Measurements from ENCODE around the gene CHCHD3. TPM values are rescaled to one million over a fixed set of nuclear protein-coding genes. Genes with fewer than 3 reads are reported as not detected.
"Not testable (repeated sequence)": the region's sequence is repeated elsewhere in the genome, so short reads cannot be mapped to it uniquely, and the experiment has no call there.

The CHCHD3 gene
- total RNA-seq, 2 donors from 2014 or later: 29.8 to 33.0 TPM

GRCh38 chr7:132969520-132969919 is 112.4 kb downstream of the CHCHD3 start:
- ATAC-seq (no peak), DNase-seq (no peak)
- Mint-ChIP-seq H3K27ac (no peak overlapping the region), H3K27me3 (no peaks in the 10 kb centered on the region), H3K36me3 (ENCODE audit: low read depth) (peaks cover 16% of the 10 kb centered on the region), H3K4me1 (peaks cover 17% of the 10 kb centered on the region), H3K4me3 (no peak overlapping the region)
- H3K9me3 ChIP-seq (ENCODE audit: control insufficient read depth, low read length, poor library complexity, severe bottlenecking): no peaks in the 10 kb centered on the region

- peaks cover 17% of the 10 kb centered on the region for H3K4me1 Mint-ChIP-seq
- ATAC-seq; H3K9me3 ChIP-seq (ENCODE audit: control insufficient read depth, low read length, poor library complexity, severe bottlenecking); DNase-seq; H3K27me3 Mint-ChIP-seq; H3K27ac Mint-ChIP-seq; H3K4me3 Mint-ChIP-seq; H3K36me3 Mint-ChIP-seq (ENCODE audit: low read depth): not testable (repeated sequence)
Measured at GRCh38 chr7:132967470-132967848, 114.4 kb downstream of the CHCHD3 start.

- no peaks in the 10 kb centered on the region for H3K9me3 ChIP-seq (ENCODE audit: control insufficient read depth, low read length, poor library complexity, severe bottlenecking)
- Mint-ChIP-seq H3K4me3 (no peak overlapping the region), H3K36me3 (ENCODE audit: low read depth) (peaks cover 7% of the 10 kb centered on the region), H3K27ac (no peak overlapping the region), H3K4me1 (peaks cover 17% of the 10 kb centered on the region), H3K27me3 (no peaks in the 10 kb centered on the region)
- DNase-seq (no peak), ATAC-seq (no peak)
Measured at GRCh38 chr7:132966754-132967469, 115.0 kb downstream of the CHCHD3 start.

GRCh38 chr7:132965951-132966350 is 115.9 kb downstream of the CHCHD3 start:
- Mint-ChIP-seq H3K4me1 (peaks cover 17% of the 10 kb centered on the region), H3K36me3 (ENCODE audit: low read depth) (peaks cover 7% of the 10 kb centered on the region), H3K4me3 (no peak overlapping the region), H3K27ac (no peak overlapping the region), H3K27me3 (no peaks in the 10 kb centered on the region)
- H3K9me3 ChIP-seq (ENCODE audit: control insufficient read depth, low read length, poor library complexity, severe bottlenecking): no peaks in the 10 kb centered on the region
- ATAC-seq: no peak
- no peak for DNase-seq

GRCh38 chr7:132964876-132965275 is 117.0 kb downstream of the CHCHD3 start:
- Mint-ChIP-seq H3K4me3 (no peak overlapping the region), H3K27ac (no peak overlapping the region), H3K4me1 (peaks cover 16% of the 10 kb centered on the region), H3K27me3 (no peaks in the 10 kb centered on the region), H3K36me3 (ENCODE audit: low read depth) (peaks cover 7% of the 10 kb centered on the region)
- ATAC-seq (no peak), DNase-seq (no peak)
- no peaks in the 10 kb centered on the region for H3K9me3 ChIP-seq (ENCODE audit: control insufficient read depth, low read length, poor library complexity, severe bottlenecking)

GRCh38 chr7:132959891-132960290 is 122.0 kb downstream of the CHCHD3 start:
- peaks cover 5% of the 10 kb centered on the region for H3K4me1 Mint-ChIP-seq
- ATAC-seq: no peak
- no peaks in the 10 kb centered on the region for H3K27me3 Mint-ChIP-seq
- H3K4me3 Mint-ChIP-seq: no peak overlapping the region
- DNase-seq: no peak
- peaks cover 2% of the 10 kb centered on the region for H3K36me3 Mint-ChIP-seq (ENCODE audit: low read depth)
- no peak overlapping the region for H3K27ac Mint-ChIP-seq
- no peaks in the 10 kb centered on the region for H3K9me3 ChIP-seq (ENCODE audit: control insufficient read depth, low read length, poor library complexity, severe bottlenecking)

- DNase-seq (no peak), ATAC-seq (no peak)
- peaks cover 4% of the 10 kb centered on the region for H3K36me3 Mint-ChIP-seq (ENCODE audit: low read depth)
- peaks cover 5% of the 10 kb centered on the region for H3K4me1 Mint-ChIP-seq
- H3K9me3 ChIP-seq (ENCODE audit: control insufficient read depth, low read length, poor library complexity, severe bottlenecking): no peaks in the 10 kb centered on the region
- H3K27me3 Mint-ChIP-seq: no peaks in the 10 kb centered on the region
- H3K4me3 Mint-ChIP-seq: no peak overlapping the region
- no peak overlapping the region for H3K27ac Mint-ChIP-seq
Measured at GRCh38 chr7:132956556-132956955, 125.3 kb downstream of the CHCHD3 start.

- no peak overlapping the region for H3K4me3 Mint-ChIP-seq
- ATAC-seq (no peak), DNase-seq (no peak)
- no peaks in the 10 kb centered on the region for H3K27me3 Mint-ChIP-seq
- peaks cover 7% of the 10 kb centered on the region for H3K36me3 Mint-ChIP-seq (ENCODE audit: low read depth)
- peaks cover 4% of the 10 kb centered on the region for H3K4me1 Mint-ChIP-seq
- no peak overlapping the region for H3K27ac Mint-ChIP-seq
- H3K9me3 ChIP-seq (ENCODE audit: control insufficient read depth, low read length, poor library complexity, severe bottlenecking): no peaks in the 10 kb centered on the region
Measured at GRCh38 chr7:132953468-132953867, 128.4 kb downstream of the CHCHD3 start.

GRCh38 chr7:132950725-132951124 is 131.2 kb downstream of the CHCHD3 start:
- no peak for ATAC-seq
- no peaks in the 10 kb centered on the region for H3K9me3 ChIP-seq (ENCODE audit: control insufficient read depth, low read length, poor library complexity, severe bottlenecking)
- H3K4me1 Mint-ChIP-seq: no peaks in the 10 kb centered on the region
- DNase-seq: no peak
- H3K4me3 Mint-ChIP-seq: no peak overlapping the region
- H3K36me3 Mint-ChIP-seq (ENCODE audit: low read depth): peaks cover 10% of the 10 kb centered on the region
- no peak overlapping the region for H3K27ac Mint-ChIP-seq
- no peaks in the 10 kb centered on the region for H3K27me3 Mint-ChIP-seq

- Mint-ChIP-seq H3K27me3 (no peaks in the 10 kb centered on the region), H3K4me1 (peaks cover 4% of the 10 kb centered on the region), H3K4me3 (no peak overlapping the region), H3K27ac (no peak overlapping the region), H3K36me3 (ENCODE audit: low read depth) (peaks cover 7% of the 10 kb centered on the region)
- DNase-seq: no peak
- H3K9me3 ChIP-seq (ENCODE audit: control insufficient read depth, low read length, poor library complexity, severe bottlenecking): no peaks in the 10 kb centered on the region
- ATAC-seq: no peak
Measured at GRCh38 chr7:132947011-132947410, 134.9 kb downstream of the CHCHD3 start.

- no peak for ATAC-seq
- H3K27me3 Mint-ChIP-seq: no peaks in the 10 kb centered on the region
- no peak overlapping the region for H3K27ac Mint-ChIP-seq
- no peak for DNase-seq
- H3K4me3 Mint-ChIP-seq: no peak overlapping the region
- peaks cover 12% of the 10 kb centered on the region for H3K4me1 Mint-ChIP-seq
- peaks cover 8% of the 10 kb centered on the region for H3K36me3 Mint-ChIP-seq (ENCODE audit: low read depth)
- H3K9me3 ChIP-seq (ENCODE audit: control insufficient read depth, low read length, poor library complexity, severe bottlenecking): no peaks in the 10 kb centered on the region
Measured at GRCh38 chr7:132944774-132945173, 137.1 kb downstream of the CHCHD3 start.

- H3K4me3 Mint-ChIP-seq: no peak overlapping the region
- no peaks in the 10 kb centered on the region for H3K27me3 Mint-ChIP-seq
- H3K36me3 Mint-ChIP-seq (ENCODE audit: low read depth): peaks cover 5% of the 10 kb centered on the region
- H3K9me3 ChIP-seq (ENCODE audit: control insufficient read depth, low read length, poor library complexity, severe bottlenecking): no peaks in the 10 kb centered on the region
- no peak for DNase-seq
- peaks cover 13% of the 10 kb centered on the region for H3K4me1 Mint-ChIP-seq
- H3K27ac Mint-ChIP-seq: no peak overlapping the region
- no peak for ATAC-seq
Measured at GRCh38 chr7:132943645-132944044, 138.2 kb downstream of the CHCHD3 start.

- Mint-ChIP-seq H3K27me3 (no peaks in the 10 kb centered on the region), H3K36me3 (ENCODE audit: low read depth) (peaks cover 2% of the 10 kb centered on the region), H3K27ac (no peak overlapping the region), H3K4me3 (no peak overlapping the region), H3K4me1 (peaks cover 15% of the 10 kb centered on the region)
- ATAC-seq (no peak), DNase-seq (no peak)
- no peaks in the 10 kb centered on the region for H3K9me3 ChIP-seq (ENCODE audit: control insufficient read depth, low read length, poor library complexity, severe bottlenecking)
Measured at GRCh38 chr7:132942701-132943100, 139.2 kb downstream of the CHCHD3 start.

- Mint-ChIP-seq H3K27me3 (no peaks in the 10 kb centered on the region), H3K27ac (no peak overlapping the region), H3K4me1 (peaks cover 15% of the 10 kb centered on the region), H3K4me3 (no peak overlapping the region), H3K36me3 (ENCODE audit: low read depth) (peaks cover 2% of the 10 kb centered on the region)
- ATAC-seq: no peak
- DNase-seq: no peak
- no peaks in the 10 kb centered on the region for H3K9me3 ChIP-seq (ENCODE audit: control insufficient read depth, low read length, poor library complexity, severe bottlenecking)
Measured at GRCh38 chr7:132941905-132942304, 140.0 kb downstream of the CHCHD3 start.
